Stimulated activated CD4-positive, alpha-beta T cell treated with anti-CD3 and anti-CD28 coated beads, TNF-alpha, amount 100 ng/mL, for 4 hours (primary cell): ENCODE data around the gene STK32B.
"Not testable (repeated sequence)": the region's sequence is repeated elsewhere in the genome, so short reads cannot be mapped to it uniquely, and the experiment has no call there.

Source experiments
- DNase-seq, 3 experiments: peaks; one replicate each; pipeline ENCODE4 v3.0.0-alpha.2; 2020; ENCODE audit warnings: low read depth in 3 of 3

The STK32B gene

DNA sequence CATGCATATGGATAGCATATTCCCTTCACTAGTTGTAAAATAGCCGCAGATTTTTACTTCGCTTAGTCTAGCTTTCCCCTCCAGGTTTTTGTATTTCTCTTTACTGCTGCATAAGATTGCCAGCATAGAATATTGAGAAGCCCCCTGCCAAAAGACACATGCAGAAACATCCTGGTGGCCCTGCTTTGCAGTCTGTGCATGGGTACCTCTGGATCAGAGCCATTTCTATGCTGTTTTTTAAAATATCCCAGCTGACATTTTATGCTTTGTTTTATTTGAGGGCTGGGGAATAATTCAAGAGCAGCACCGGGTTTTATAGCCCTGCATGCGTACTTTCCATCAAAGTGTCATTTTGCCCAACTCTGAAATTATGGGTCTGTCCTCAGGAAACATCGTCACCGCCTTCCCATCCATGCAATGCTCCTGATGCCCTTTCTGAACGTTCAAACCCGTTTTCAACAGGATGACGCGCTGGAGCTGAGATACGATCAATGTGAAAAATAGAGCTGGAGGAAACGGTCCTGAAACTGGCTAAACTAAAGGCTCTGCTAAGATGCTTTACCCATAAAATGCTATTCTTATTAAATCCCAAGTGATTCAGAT lies 342.7 kb downstream of the STK32B start:
- DNase-seq = no peak

- DNase-seq = no peak
Observed at GRCh38 chr4:5395781-5396180, 344.5 kb downstream of the STK32B start.

DNA sequence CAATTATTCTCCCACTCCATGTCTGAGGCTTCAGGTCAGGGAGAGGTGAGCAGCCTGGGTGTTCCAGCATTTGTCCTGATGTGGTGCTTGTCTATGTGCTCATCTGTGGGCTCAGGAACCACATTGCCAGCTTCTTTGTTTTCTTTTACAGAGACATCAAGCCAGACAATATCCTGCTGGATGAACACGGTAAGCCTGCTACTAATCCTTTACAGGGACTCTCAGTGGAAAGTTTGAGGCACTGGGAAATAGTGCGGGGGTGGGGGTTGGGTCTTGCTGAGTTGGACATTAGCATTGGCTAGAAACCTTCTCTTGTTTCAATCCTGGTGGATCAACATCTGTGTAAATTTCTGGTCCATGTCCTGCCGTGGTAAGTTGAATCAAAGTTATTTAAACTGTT lies 346.8 kb downstream of the STK32B start:
- no peak for DNase-seq

- no peak for DNase-seq
Observed at GRCh38 chr4:5399124-5399523, 347.8 kb downstream of the STK32B start.

GRCh38 chr4:5399790-5400421 lies 348.6 kb downstream of the STK32B start:
- DNase-seq = no peak

DNA sequence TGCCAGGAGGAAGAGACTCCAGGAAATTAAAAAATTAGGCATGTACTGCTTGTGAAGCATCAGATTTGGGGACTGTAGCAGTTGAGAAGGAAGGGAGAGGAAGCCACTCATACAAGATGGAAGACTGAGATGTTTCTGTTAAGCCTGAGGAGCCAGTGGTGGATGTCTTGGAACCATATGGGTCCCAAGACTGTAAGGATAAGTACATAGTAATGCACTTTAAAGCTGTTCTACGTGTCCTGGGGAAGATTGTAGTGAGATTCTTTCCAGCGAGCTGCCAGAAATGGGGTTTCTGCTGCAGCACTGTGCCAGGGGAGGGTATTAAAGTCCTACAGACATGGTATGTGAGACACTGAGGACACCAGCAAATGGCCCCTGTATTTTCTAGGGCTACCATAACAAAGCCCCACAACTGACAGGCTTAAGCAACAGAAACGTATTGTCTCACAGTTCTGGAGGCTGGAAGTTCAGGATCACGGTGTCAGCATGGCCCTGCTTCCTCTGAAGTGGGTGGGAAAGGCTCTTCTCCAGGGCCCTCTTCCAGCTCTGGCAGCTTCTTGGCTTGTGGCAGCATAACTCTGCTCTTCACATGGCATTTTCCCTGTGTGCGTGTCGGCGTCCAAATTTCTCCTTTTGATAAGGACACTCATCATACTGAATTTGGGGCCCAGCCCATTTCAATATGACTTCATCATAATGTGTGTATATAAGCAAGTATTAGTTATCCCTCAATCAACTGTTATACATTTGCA lies 352.6 kb downstream of the STK32B start:
- no peak for DNase-seq

DNA sequence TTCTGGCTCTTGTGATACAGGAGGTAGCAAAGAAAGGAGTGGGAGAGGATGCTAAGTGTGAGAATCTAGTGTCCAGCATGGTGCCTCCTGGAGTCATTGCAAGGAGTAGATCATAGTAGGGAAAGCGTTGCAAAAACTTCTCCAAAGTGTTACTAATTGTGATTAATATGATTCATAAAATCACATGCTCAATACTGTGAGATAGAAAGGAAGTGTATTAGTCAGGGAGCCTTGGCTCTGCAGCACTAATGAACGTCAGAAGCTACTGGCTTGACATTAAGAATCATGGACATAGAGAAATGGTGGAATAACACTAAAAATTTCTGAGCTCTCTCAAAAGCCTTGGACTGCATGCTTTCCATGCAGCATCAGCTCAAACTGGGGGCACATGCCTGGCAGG lies 358.0 kb downstream of the STK32B start:
- DNase-seq = no peak

DNA sequence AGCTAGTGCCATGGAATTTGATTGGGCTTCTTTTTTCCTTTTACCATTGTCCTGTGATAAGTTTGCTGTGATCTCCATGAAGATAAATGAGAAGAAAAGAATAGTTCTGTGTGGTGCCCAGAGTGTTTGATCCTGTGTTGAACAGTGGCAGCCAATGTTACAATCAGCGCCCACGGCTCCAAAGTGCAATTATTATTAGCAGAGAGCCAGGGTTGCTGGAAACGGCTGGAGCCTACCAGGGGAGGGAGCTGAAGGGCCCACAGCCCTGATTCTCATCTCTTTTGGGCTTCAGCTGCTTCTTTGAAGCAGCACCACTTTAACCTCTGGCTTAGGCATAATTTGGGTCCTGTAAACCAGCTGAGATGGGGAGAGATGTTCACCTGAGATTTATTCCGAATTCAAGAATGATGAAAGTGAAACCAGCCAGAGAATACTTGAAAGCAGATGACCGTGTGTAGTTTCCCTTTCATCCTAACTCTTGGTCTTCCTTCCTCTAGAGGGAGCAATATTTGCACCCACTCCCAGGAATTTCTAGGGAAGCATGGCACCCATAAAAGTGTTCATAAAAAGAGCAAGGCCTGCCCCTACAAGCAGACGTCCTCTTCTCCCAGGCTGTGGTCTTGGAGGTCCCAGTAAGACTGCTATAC lies 358.8 kb downstream of the STK32B start:
- no peak for DNase-seq

DNA sequence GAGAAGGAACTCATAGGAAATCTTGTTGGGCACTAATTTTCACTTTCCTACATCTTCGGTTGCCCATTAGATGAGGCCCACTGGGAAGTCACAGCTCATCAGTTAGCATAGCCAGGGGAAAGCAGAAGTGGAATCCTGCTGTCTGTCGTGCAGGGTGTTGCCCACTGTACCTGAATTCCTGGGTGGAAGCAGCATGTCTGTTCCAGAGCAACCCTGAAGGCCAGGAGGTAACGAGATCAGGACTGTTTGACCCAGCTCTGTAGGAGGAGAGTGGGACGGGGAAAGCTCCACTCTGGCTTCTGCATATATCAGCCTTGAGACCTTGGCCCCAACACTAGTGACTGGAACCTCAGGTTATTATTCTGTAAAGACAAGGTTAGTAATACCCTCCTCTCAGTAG lies 361.0 kb downstream of the STK32B start:
- no peak for DNase-seq

- no peak for DNase-seq
Observed at GRCh38 chr4:5412751-5413150, 361.5 kb downstream of the STK32B start.

DNA sequence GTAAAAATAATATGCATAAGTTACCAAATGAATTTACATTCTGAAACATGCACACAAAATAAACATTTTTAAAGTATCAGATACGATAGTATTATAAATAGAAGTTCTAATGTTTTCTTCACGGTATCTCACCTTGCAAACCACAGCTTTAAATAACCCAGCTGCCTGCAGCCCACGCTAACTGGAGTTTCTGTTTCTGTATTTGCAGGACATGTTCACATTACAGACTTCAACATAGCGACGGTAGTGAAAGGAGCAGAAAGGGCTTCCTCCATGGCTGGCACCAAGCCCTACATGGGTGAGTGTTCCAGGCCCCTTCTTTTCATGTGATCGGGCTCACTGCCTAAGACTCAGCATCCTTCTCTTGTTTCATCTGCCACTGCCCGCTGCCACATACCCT lies 365.4 kb downstream of the STK32B start:
- DNase-seq = no peak

DNA sequence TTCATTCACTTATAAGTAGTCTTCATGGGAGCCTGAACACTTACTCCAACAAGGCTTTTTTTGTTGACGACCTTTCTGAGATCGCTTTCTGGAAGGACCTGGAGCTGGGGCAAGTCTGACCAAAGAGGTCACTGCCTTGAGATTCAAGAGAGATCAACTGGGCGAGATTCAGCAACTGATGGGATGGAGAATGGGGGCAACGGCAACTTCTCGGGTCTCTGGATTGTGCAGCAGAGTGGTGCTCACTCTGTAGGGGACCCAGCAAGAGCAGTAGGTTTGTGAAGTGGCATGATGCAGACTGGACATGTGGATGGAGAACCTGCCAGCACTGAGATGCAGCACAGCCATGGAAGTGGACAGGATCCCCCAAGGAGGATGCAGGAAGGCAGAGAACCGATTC lies 369.0 kb downstream of the STK32B start:
- DNase-seq = no peak

DNA sequence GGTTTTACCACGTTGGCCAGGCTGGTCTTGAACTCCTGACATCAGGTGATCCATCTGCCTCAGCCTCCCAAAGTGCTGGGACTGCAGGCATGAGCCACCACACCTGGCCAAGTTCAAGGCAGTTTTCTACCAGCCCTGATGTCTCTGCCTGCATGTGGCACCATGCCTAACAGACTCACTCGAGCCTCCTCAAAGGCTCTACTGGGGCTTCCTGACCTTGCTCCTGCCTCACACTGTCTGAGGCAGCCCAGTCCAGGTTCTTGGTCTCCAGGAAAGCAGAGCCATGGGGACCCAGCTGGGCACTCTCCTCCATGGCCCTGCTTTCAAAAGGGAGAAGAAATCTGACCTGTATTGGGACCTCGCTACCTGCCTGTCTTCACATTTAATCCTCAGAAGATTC lies 370.1 kb downstream of the STK32B start:
- no peak for DNase-seq

- DNase-seq = no peak
Observed at GRCh38 chr4:5422195-5422594, 370.9 kb downstream of the STK32B start.

GRCh38 chr4:5423670-5424069 lies 372.4 kb downstream of the STK32B start:
- no peak for DNase-seq

DNA sequence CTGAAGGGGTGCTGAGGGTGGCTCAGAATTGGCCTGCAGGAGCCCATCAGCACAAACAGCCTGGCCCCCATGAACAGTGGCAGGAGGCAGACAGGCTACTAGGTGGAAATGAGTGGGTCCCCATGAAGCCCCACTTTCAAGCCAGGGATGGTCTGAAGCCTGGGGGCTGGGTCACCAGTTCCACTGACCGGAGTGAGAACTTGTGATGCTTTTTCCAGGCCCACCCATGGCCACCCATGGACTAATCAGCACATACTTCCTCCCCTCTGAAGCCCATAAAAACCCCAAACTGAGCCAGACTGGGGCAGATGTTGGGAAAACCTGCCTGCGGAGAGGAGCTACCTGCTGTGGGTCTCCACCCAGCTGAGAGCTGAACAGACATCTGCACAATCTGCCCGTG lies 372.9 kb downstream of the STK32B start:
- no peak for DNase-seq

GRCh38 chr4:5424901-5425300 lies 373.6 kb downstream of the STK32B start:
- no peak for DNase-seq

GRCh38 chr4:5429747-5430146 lies 378.5 kb downstream of the STK32B start:
- DNase-seq = no peak

DNA sequence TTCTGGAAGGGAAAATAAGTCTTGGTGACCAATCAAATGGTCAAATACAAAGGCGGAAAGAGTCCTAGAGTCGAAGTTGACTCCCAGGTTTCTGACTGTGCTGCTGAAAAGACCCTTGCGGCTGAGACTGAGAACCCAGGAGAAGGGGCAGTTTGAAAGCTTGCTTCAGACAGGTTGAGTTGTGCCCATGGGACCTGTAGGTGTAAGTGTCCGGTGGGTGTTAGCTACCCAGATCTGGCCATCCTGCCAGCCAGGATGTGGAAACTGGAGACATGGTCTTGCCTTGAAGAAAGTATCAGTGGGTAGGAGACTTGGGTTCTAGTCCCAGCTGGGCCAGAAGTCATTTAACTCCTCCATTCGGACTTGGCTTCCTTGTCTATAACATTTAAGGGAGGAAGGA lies 381.9 kb downstream of the STK32B start:
- no peak for DNase-seq

DNA sequence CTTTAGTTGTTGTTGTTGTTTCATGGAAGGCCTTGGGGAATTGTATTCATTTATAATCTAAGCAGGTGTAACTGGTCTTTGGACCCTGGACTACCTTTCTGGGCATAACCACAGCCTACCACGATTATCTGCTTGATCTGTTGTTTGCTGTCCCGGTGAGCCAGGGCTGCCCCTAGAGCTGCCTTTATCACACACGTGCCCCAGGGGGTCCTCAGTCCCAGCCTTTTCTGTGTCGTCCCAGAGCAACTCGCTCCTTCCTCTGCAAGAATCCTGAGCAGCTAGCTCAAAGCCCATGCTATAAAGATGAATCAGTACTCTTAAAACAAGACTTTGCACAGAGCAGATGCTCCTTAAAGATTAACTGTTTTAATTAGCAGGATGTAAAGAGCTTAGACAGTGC lies 383.9 kb downstream of the STK32B start:
- DNase-seq = no peak

GRCh38 chr4:5435823-5436222 lies 384.5 kb downstream of the STK32B start:
- DNase-seq = no peak

GRCh38 chr4:5443976-5444802 lies 392.9 kb downstream of the STK32B start:
- not testable (repeated sequence) for DNase-seq
